ENCODE measurements around the gene REM2.
"Not testable (repeated sequence)": the region's sequence is repeated elsewhere in the genome, so short reads cannot be mapped to it uniquely, and the experiment has no call there.

The REM2 gene

DNA sequence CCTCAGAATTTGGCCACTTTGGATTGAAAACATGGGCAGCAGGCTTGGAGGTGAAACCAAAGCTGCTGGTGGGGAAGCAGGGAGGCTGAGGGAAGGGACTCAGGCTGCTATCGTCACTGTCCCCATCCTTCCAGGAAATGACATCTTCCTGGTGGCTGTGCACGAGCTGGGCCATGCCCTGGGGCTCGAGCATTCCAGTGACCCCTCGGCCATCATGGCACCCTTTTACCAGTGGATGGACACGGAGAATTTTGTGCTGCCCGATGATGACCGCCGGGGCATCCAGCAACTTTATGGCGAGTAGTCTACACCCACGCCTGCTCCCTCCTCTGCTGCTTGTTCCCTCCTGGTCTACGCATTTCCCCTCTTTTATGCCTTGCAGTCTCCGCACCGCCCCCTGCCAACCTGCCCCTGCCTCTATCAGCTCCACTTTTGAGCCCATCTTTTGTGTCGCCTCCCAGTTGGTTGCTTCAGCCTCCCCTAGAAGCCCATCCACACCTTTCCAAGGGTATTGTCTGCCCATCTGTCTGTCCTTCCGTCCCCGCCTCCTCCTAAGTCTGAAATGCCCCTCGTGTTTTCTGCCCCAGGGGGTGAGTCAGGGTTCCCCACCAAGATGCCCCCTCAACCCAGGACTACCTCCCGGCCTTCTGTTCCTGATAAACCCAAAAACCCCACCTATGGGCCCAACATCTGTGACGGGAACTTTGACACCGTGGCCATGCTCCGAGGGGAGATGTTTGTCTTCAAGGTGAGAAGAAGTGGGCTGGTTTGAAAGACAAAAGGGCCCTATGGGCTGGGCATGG lies 39.7 kb upstream of the REM2 start:
- no peaks in the 10 kb centered on the region for H3K9me3 Mint-ChIP-seq
- H3K27me3 Mint-ChIP-seq, result peaks cover 91% of the 10 kb centered on the region
- no peak for DNase-seq (ENCODE audit: low spot score in 2 of 2)
- H3K27ac Mint-ChIP-seq (ENCODE audit: low read depth), result no peak overlapping the region
- no peak for ATAC-seq (replicated peaks; ENCODE audit: extremely low read depth, poor library complexity, severe bottlenecking)
- no peaks in the 10 kb centered on the region for H3K4me1 Mint-ChIP-seq
- no peaks in the 10 kb centered on the region for H3K36me3 Mint-ChIP-seq (ENCODE audit: insufficient read depth)
- H3K4me3 Mint-ChIP-seq, result no peak overlapping the region

- Mint-ChIP-seq H3K9me3 (no peaks in the 10 kb centered on the region), H3K27me3 (peaks cover 91% of the 10 kb centered on the region), H3K27ac (ENCODE audit: low read depth) (no peak overlapping the region), H3K4me3 (no peak overlapping the region), H3K4me1 (no peaks in the 10 kb centered on the region), H3K36me3 (ENCODE audit: insufficient read depth) (no peaks in the 10 kb centered on the region)
- no peak for ATAC-seq (replicated peaks; ENCODE audit: extremely low read depth, poor library complexity, severe bottlenecking)
- DNase-seq (ENCODE audit: low spot score in 2 of 2), result no peak
Observed at GRCh38 chr14:22844221-22845102, 38.6 kb upstream of the REM2 start.

DNA sequence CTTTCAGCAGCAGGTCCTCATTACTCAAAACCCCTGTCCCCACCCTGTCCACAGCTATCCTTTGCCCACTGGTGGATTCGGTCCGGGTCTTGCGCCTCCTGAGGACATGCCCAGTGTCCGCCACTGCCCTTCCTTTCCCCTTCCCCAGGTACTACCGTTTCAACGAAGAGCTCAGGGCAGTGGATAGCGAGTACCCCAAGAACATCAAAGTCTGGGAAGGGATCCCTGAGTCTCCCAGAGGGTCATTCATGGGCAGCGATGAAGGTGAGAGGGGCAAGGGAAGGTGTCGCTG lies 38.0 kb upstream of the REM2 start:
- H3K4me3 Mint-ChIP-seq, result no peak overlapping the region
- no peak overlapping the region for H3K27ac Mint-ChIP-seq (ENCODE audit: low read depth)
- peaks cover 2% of the 10 kb centered on the region for H3K36me3 Mint-ChIP-seq (ENCODE audit: insufficient read depth)

DNA sequence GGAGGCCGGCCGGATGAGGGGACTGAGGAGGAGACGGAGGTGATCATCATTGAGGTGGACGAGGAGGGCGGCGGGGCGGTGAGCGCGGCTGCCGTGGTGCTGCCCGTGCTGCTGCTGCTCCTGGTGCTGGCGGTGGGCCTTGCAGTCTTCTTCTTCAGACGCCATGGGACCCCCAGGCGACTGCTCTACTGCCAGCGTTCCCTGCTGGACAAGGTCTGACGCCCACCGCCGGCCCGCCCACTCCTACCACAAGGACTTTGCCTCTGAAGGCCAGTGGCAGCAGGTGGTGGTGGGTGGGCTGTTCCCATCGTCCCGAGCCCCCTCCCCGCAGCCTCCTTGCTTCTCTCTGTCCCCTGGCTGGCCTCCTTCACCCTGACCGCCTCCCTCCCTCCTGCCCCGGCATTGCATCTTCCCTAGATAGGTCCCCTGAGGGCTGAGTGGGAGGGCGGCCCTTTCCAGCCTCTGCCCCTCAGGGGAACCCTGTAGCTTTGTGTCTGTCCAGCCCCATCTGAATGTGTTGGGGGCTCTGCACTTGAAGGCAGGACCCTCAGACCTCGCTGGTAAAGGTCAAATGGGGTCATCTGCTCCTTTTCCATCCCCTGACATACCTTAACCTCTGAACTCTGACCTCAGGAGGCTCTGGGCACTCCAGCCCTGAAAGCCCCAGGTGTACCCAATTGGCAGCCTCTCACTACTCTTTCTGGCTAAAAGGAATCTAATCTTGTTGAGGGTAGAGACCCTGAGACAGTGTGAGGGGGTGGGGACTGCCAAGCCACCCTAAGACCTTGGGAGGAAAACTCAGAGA lies 37.0 kb upstream of the REM2 start:
- Mint-ChIP-seq H3K4me1 (no peaks in the 10 kb centered on the region), H3K36me3 (ENCODE audit: insufficient read depth) (peaks cover 2% of the 10 kb centered on the region), H3K27me3 (peaks cover 82% of the 10 kb centered on the region), H3K9me3 (no peaks in the 10 kb centered on the region), H3K4me3 (no peak overlapping the region), H3K27ac (ENCODE audit: low read depth) (no peak overlapping the region)
- ATAC-seq (replicated peaks; ENCODE audit: extremely low read depth, poor library complexity, severe bottlenecking) (no peak), DNase-seq (ENCODE audit: low spot score in 2 of 2) (no peak)

More for the DNA sequence above, 38.0 kb upstream of the REM2 start:
- Mint-ChIP-seq H3K9me3 (no peaks in the 10 kb centered on the region), H3K4me1 (no peaks in the 10 kb centered on the region), H3K27me3 (peaks cover 91% of the 10 kb centered on the region)
- no peak for ATAC-seq (replicated peaks; ENCODE audit: extremely low read depth, poor library complexity, severe bottlenecking)
- DNase-seq (ENCODE audit: low spot score in 2 of 2), result no peak

DNA sequence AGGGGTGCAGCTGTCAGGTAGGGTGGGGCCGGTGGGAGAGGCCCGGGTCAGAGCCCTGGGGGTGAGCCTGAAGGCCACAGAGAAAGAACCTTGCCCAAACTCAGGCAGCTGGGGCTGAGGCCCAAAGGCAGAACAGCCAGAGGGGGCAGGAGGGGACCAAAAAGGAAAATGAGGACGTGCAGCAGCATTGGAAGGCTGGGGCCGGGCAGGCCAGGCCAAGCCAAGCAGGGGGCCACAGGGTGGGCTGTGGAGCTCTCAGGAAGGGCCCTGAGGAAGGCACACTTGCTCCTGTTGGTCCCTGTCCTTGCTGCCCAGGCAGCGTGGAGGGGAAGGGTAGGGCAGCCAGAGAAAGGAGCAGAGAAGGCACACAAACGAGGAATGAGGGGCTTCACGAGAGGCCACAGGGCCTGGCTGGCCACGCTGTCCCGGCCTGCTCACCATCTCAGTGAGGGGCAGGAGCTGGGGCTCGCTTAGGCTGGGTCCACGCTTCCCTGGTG lies 36.2 kb upstream of the REM2 start:
- ATAC-seq (replicated peaks; ENCODE audit: extremely low read depth, poor library complexity, severe bottlenecking), result no peak
- H3K27ac Mint-ChIP-seq (ENCODE audit: low read depth), result no peak overlapping the region
- no peak for DNase-seq (ENCODE audit: low spot score in 2 of 2)
- H3K4me3 Mint-ChIP-seq, result no peak overlapping the region
- H3K4me1 Mint-ChIP-seq, result no peaks in the 10 kb centered on the region
- H3K36me3 Mint-ChIP-seq (ENCODE audit: insufficient read depth), result peaks cover 2% of the 10 kb centered on the region
- H3K9me3 Mint-ChIP-seq, result no peaks in the 10 kb centered on the region
- H3K27me3 Mint-ChIP-seq, result peaks cover 75% of the 10 kb centered on the region

DNA sequence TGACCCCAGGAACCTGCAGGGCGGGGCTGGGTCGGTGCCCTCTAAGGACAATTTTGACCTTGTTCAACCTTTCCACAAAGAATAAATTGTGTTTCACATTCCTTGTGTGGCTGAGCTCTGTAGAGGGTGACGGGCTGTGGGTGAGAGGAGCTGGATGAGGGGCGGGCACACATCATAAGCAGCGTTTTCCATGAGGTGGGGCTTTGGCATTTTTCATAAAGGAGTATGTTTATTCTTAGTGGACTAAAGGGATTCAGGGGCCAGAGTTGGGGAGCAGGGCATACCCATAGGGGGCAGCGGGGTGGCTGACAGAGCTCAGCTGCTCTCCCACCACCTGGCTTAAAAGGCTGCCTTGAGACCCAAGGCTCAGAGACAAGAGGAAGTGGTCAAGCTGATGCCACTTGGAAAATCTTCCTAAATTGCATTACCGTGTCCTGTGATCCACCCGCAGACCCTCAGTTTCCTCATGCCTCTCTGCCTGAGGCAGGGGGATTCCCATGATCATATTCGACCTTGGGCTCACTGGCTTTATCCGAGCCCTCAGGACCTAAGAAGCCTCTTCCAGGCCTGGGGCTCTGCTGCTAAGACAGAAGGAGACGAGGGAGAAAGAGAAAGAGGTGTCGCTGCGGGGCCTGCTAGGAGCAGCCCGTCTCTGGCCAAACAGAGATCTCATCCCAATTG lies 35.2 kb upstream of the REM2 start:
- Mint-ChIP-seq H3K27me3 (peaks cover 68% of the 10 kb centered on the region), H3K4me3 (no peak overlapping the region), H3K27ac (ENCODE audit: low read depth) (no peak overlapping the region), H3K36me3 (ENCODE audit: insufficient read depth) (peaks cover 2% of the 10 kb centered on the region), H3K9me3 (no peaks in the 10 kb centered on the region), H3K4me1 (peaks cover 2% of the 10 kb centered on the region)
- DNase-seq (ENCODE audit: low spot score in 2 of 2) (no peak), ATAC-seq (replicated peaks; ENCODE audit: extremely low read depth, poor library complexity, severe bottlenecking) (no peak)

- Mint-ChIP-seq H3K36me3 (ENCODE audit: insufficient read depth) (peaks cover 2% of the 10 kb centered on the region), H3K4me1 (peaks cover 9% of the 10 kb centered on the region), H3K27ac (ENCODE audit: low read depth) (no peak overlapping the region), H3K9me3 (no peaks in the 10 kb centered on the region), H3K4me3 (no peak overlapping the region), H3K27me3 (peaks cover 62% of the 10 kb centered on the region)
- ATAC-seq (replicated peaks; ENCODE audit: extremely low read depth, poor library complexity, severe bottlenecking) (no peak), DNase-seq (ENCODE audit: low spot score in 2 of 2) (no peak)
Observed at GRCh38 chr14:22848351-22849164, 34.5 kb upstream of the REM2 start.

DNA sequence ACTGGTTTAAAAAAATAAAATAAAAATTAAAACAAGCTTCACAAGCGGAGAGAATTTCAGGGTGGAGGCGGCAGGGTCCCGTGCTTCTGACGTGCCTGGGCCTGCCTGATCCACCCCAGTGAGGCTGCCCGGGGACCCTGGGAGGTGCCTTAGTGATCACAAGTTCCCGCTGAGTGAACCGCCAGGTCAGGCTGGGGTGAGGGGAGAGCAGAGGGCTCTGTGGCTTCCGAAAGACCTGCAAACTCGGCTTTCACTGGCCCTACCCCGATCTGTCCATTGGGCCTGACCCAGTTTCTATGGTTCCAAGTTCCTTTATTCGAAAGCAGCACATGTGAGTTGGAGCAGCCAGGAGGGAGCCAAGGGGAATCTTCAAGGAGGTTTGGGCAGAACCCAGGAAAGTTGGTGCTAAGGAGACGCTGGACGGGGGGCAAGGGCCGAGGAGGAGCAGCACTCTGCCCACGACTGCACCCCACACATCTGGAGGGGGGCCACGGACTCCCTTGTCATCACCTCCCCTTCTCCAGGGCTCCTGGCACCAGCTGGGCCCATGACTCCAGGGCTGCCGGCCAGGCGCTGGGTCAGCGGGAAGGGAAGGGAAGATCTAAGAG lies 33.7 kb upstream of the REM2 start:
- no peak for DNase-seq (ENCODE audit: low spot score in 2 of 2)
- H3K27ac Mint-ChIP-seq (ENCODE audit: low read depth), result no peak overlapping the region

GRCh38 chr14:22850944-22851764 lies 31.9 kb upstream of the REM2 start:
- Mint-ChIP-seq H3K36me3 (ENCODE audit: insufficient read depth) (peaks cover 2% of the 10 kb centered on the region), H3K27ac (ENCODE audit: low read depth) (no peak overlapping the region), H3K27me3 (peaks cover 52% of the 10 kb centered on the region)

More for the DNA sequence above, 33.7 kb upstream of the REM2 start:
- Mint-ChIP-seq H3K9me3 (no peaks in the 10 kb centered on the region), H3K36me3 (ENCODE audit: insufficient read depth) (peaks cover 2% of the 10 kb centered on the region), H3K27me3 (peaks cover 56% of the 10 kb centered on the region), H3K4me3 (no peak overlapping the region), H3K4me1 (peaks cover 11% of the 10 kb centered on the region)
- no peak for ATAC-seq (replicated peaks; ENCODE audit: extremely low read depth, poor library complexity, severe bottlenecking)

DNA sequence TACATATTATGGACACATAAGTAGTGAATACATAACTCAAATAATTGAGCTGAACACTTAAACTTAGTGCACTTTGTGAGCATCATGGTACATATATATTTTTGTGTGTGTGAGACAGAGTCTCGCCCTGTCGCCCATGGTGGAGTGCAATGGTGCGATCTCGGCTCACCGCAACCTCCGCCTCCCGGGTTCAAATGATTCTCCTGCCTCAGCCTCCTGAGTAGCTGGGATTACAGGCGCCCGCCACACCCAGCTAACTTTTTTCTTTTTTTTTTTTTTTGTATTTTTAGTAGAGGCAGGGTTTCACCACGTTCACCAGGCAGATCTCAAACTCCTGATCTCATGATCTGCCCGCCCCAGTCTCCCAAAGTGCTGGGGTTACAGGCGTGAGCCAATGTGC lies 30.8 kb upstream of the REM2 start:
- H3K9me3 Mint-ChIP-seq; H3K27ac Mint-ChIP-seq (ENCODE audit: low read depth); ATAC-seq (replicated peaks; ENCODE audit: extremely low read depth, poor library complexity, severe bottlenecking); H3K36me3 Mint-ChIP-seq (ENCODE audit: insufficient read depth); DNase-seq (ENCODE audit: low spot score in 2 of 2); H3K4me3 Mint-ChIP-seq: not testable (repeated sequence)
- peaks cover 11% of the 10 kb centered on the region for H3K4me1 Mint-ChIP-seq
- H3K27me3 Mint-ChIP-seq, result peaks cover 48% of the 10 kb centered on the region

More at GRCh38 chr14:22850944-22851764, 31.9 kb upstream of the REM2 start:
- no peak overlapping the region for H3K4me3 Mint-ChIP-seq
- H3K4me1 Mint-ChIP-seq, result peaks cover 11% of the 10 kb centered on the region
- DNase-seq (ENCODE audit: low spot score in 2 of 2), result no peak
- ATAC-seq (replicated peaks; ENCODE audit: extremely low read depth, poor library complexity, severe bottlenecking), result no peak
- H3K9me3 Mint-ChIP-seq, result no peaks in the 10 kb centered on the region

Measured in central memory CD8-positive, alpha-beta T cell (primary cell).